SKM-1 treated with dmso at 0.1 percent for 144 hours (cell line): ENCODE measurements around the gene TPK1.
A peak's percentile ranks its signal among the peaks of the same experiment; 100 is the strongest.
"Not testable (repeated sequence)": the region's sequence is repeated elsewhere in the genome, so short reads cannot be mapped to it uniquely, and the experiment has no call there.

Source experiments
- DNase-seq: peaks from one replicate; lab custom pipeline; 2025; ENCODE audit not compliant: unreplicated experiment; lab: John Stamatoyannopoulos, UW

TPK1 gene

GRCh38 chr7:144484445-144484844 is 351.4 kb downstream of the TPK1 start:
- DNase-seq, result no peak

- no peak for DNase-seq
Observed at GRCh38 chr7:144483189-144483588, 352.7 kb downstream of the TPK1 start.

GRCh38 chr7:144481833-144482232 is 354.0 kb downstream of the TPK1 start:
- no peak for DNase-seq

- no peak for DNase-seq
Observed at GRCh38 chr7:144477348-144477747, 358.5 kb downstream of the TPK1 start.

- no peak for DNase-seq
Observed at GRCh38 chr7:144474800-144475615, 360.8 kb downstream of the TPK1 start.

- no peak for DNase-seq
Observed at GRCh38 chr7:144474363-144474762, 361.5 kb downstream of the TPK1 start.

GRCh38 chr7:144473908-144474307 is 361.9 kb downstream of the TPK1 start:
- DNase-seq, result no peak

- DNase-seq, result no peak
Observed at GRCh38 chr7:144470078-144470477, 365.8 kb downstream of the TPK1 start.

- DNase-seq, result no peak
Observed at GRCh38 chr7:144468990-144469732, 366.7 kb downstream of the TPK1 start.

GRCh38 chr7:144459635-144460034 is 376.2 kb downstream of the TPK1 start:
- DNase-seq, result no peak

- no peak for DNase-seq
Observed at GRCh38 chr7:144455040-144455404, 380.8 kb downstream of the TPK1 start.

GRCh38 chr7:144454256-144455039 is 381.4 kb downstream of the TPK1 start:
- peak; percentile 7 for DNase-seq

GRCh38 chr7:144452064-144452463 is 383.8 kb downstream of the TPK1 start:
- DNase-seq, result no peak

- DNase-seq, result no peak
Observed at GRCh38 chr7:144445590-144445989, 390.3 kb downstream of the TPK1 start.

GRCh38 chr7:144439717-144440205 is 396.1 kb downstream of the TPK1 start:
- DNase-seq, result no peak

- DNase-seq, result no peak
Observed at GRCh38 chr7:144438759-144439158, 397.1 kb downstream of the TPK1 start.

GRCh38 chr7:144437370-144438191 is 398.3 kb downstream of the TPK1 start:
- DNase-seq, result peak; percentile 34

GRCh38 chr7:144436500-144436899 is 399.4 kb downstream of the TPK1 start:
- DNase-seq, result no peak

- no peak for DNase-seq
Observed at GRCh38 chr7:144428431-144428830, 407.4 kb downstream of the TPK1 start.

- DNase-seq, result not testable (repeated sequence)
Observed at GRCh38 chr7:144427539-144427938, 408.3 kb downstream of the TPK1 start.

- not testable (repeated sequence) for DNase-seq
Observed at GRCh38 chr7:144418931-144419330, 416.9 kb downstream of the TPK1 start.
